Left hindlimb (tissue), 1 donor: ENCODE data around the gene PITPNC1.
A peak's percentile ranks its signal among the peaks of the same experiment; 100 is the strongest.

Source experiments
- DNase-seq: peaks from one replicate; pipeline ENCODE4 v3.0.0-alpha.2; 2018

Gene PITPNC1

GRCh38 chr17:67435786-67436185 is 58.7 kb downstream of the PITPNC1 start:
- DNase-seq: no peak

- DNase-seq: no peak
Observed at GRCh38 chr17:67436233-67436632, 59.2 kb downstream of the PITPNC1 start.

GRCh38 chr17:67438667-67439066 is 61.6 kb downstream of the PITPNC1 start:
- no peak for DNase-seq

- DNase-seq: no peak
Observed at GRCh38 chr17:67439269-67439668, 62.2 kb downstream of the PITPNC1 start.

GRCh38 chr17:67440277-67441051 is 63.4 kb downstream of the PITPNC1 start:
- no peak for DNase-seq

GRCh38 chr17:67441052-67441895 is 64.2 kb downstream of the PITPNC1 start:
- DNase-seq: no peak

GRCh38 chr17:67441896-67442219 is 64.8 kb downstream of the PITPNC1 start:
- no peak for DNase-seq

GRCh38 chr17:67442787-67443624 is 65.9 kb downstream of the PITPNC1 start:
- DNase-seq: no peak

- DNase-seq: peak; percentile 53
Observed at GRCh38 chr17:67443931-67444595, 67.0 kb downstream of the PITPNC1 start.

- no peak for DNase-seq
Observed at GRCh38 chr17:67448449-67448848, 71.4 kb downstream of the PITPNC1 start.

- DNase-seq: no peak
Observed at GRCh38 chr17:67449065-67449464, 72.0 kb downstream of the PITPNC1 start.

GRCh38 chr17:67449845-67450755 is 73.0 kb downstream of the PITPNC1 start:
- no peak for DNase-seq

GRCh38 chr17:67452681-67453554 is 75.8 kb downstream of the PITPNC1 start:
- no peak for DNase-seq

- no peak for DNase-seq
Observed at GRCh38 chr17:67456103-67456502, 79.0 kb downstream of the PITPNC1 start.

GRCh38 chr17:67456889-67457288 is 79.8 kb downstream of the PITPNC1 start:
- DNase-seq: no peak

GRCh38 chr17:67458203-67458602 is 81.1 kb downstream of the PITPNC1 start:
- no peak for DNase-seq

- no peak for DNase-seq
Observed at GRCh38 chr17:67459985-67460384, 82.9 kb downstream of the PITPNC1 start.

GRCh38 chr17:67461228-67461780 is 84.2 kb downstream of the PITPNC1 start:
- DNase-seq: no peak

GRCh38 chr17:67461876-67462275 is 84.8 kb downstream of the PITPNC1 start:
- no peak for DNase-seq

- DNase-seq: no peak
Observed at GRCh38 chr17:67466251-67466796, 89.2 kb downstream of the PITPNC1 start.
